HG02981 (cell line): ENCODE results near the gene TRPV5.

Source experiments
- ATAC-seq: cut with Tn5 transposase; IDR thresholded peaks from one replicate; pipeline ENCODE4 v1.9.1; 2021; ENCODE audit warnings: mild to moderate bottlenecking, moderate library complexity; ENCODE audit not compliant: unreplicated experiment

Gene TRPV5

GRCh38 chr7:142873281-142873784 is 60.2 kb downstream of the TRPV5 start:
- peak; percentile 71 for ATAC-seq

GRCh38 chr7:142872106-142872675 is 61.4 kb downstream of the TRPV5 start:
- no peak for ATAC-seq

GRCh38 chr7:142871260-142872105 is 62.1 kb downstream of the TRPV5 start:
- ATAC-seq = no peak

GRCh38 chr7:142870566-142871259 is 62.8 kb downstream of the TRPV5 start:
- no peak for ATAC-seq

GRCh38 chr7:142870147-142870559 is 63.4 kb downstream of the TRPV5 start:
- no peak for ATAC-seq

GRCh38 chr7:142869434-142869833 is 64.1 kb downstream of the TRPV5 start:
- ATAC-seq = no peak

GRCh38 chr7:142868986-142869415 is 64.5 kb downstream of the TRPV5 start:
- ATAC-seq = no peak

GRCh38 chr7:142868188-142868985 is 65.2 kb downstream of the TRPV5 start:
- ATAC-seq = no peak

GRCh38 chr7:142867398-142868187 is 66.0 kb downstream of the TRPV5 start:
- ATAC-seq = no peak

- no peak for ATAC-seq
Observed at GRCh38 chr7:142867097-142867378, 66.5 kb downstream of the TRPV5 start.

GRCh38 chr7:142866361-142867096 is 67.0 kb downstream of the TRPV5 start:
- no peak for ATAC-seq

- no peak for ATAC-seq
Observed at GRCh38 chr7:142865766-142866165, 67.8 kb downstream of the TRPV5 start.

- no peak for ATAC-seq
Observed at GRCh38 chr7:142864980-142865747, 68.4 kb downstream of the TRPV5 start.

- ATAC-seq = no peak
Observed at GRCh38 chr7:142863891-142864685, 69.5 kb downstream of the TRPV5 start.

GRCh38 chr7:142862786-142863400 is 70.7 kb downstream of the TRPV5 start:
- ATAC-seq = no peak

- no peak for ATAC-seq
Observed at GRCh38 chr7:142862351-142862750, 71.2 kb downstream of the TRPV5 start.

GRCh38 chr7:142860968-142861367 is 72.6 kb downstream of the TRPV5 start:
- ATAC-seq = no peak

- ATAC-seq = no peak
Observed at GRCh38 chr7:142859829-142860228, 73.7 kb downstream of the TRPV5 start.
